Type B pancreatic cell (in vitro differentiated cells): ENCODE measurements around the gene ATOH7. TPM values are rescaled to one million over a fixed set of nuclear protein-coding genes. Genes with fewer than 3 reads are reported as not detected.
"Not testable (repeated sequence)": the region's sequence is repeated elsewhere in the genome, so short reads cannot be mapped to it uniquely, and the experiment has no call there.

Source experiments
- DNase-seq: peaks from one replicate; pipeline ENCODE4 v3.0.0; 2021; ENCODE audit warnings: mixed read lengths; ENCODE audit not compliant: unreplicated experiment; ENCODE audit errors: extremely low spot score
- H3K27ac Mint-ChIP-seq: 2 replicates; pipeline ENCODE4 v1.8.0; 2021; ENCODE audit warnings: mild to moderate bottlenecking, mixed read lengths
- H3K27me3 Mint-ChIP-seq: 2 replicates; pipeline ENCODE4 v1.8.0; 2021; ENCODE audit warnings: mixed read lengths
- H3K36me3 Mint-ChIP-seq: 2 replicates; pipeline ENCODE4 v1.8.0; 2021; ENCODE audit warnings: mixed read lengths
- H3K4me1 Mint-ChIP-seq: one replicate; pipeline ENCODE4 v1.8.0; 2021; ENCODE audit warnings: mixed read lengths; ENCODE audit not compliant: unreplicated experiment
- H3K4me3 Mint-ChIP-seq: 2 replicates; pipeline ENCODE4 v1.8.0; 2021; ENCODE audit warnings: mild to moderate bottlenecking, mixed read lengths
- H3K9me3 Mint-ChIP-seq: 2 replicates; pipeline ENCODE4 v1.8.0; 2021; ENCODE audit warnings: mixed read lengths
- total RNA-seq: library from RNA; stranded (reverse); gene quantifications from 2 replicates; pipeline ENCODE4 v1.2.1, GENCODE V29; 2021; ENCODE audit warnings: low replicate concordance
- TF ChIP-seq, protein P1 (sequence below): fragments of 200-600 bp; sonication (generic); conservative IDR thresholded peaks from 2 replicates; pipeline ENCODE4 v1.5.0; 2021; ENCODE audit warnings: antibody characterized with exemption, mild to moderate bottlenecking

Gene ATOH7
- total RNA-seq, 1 donor from 2014 or later, result 0.60 TPM

DNA sequence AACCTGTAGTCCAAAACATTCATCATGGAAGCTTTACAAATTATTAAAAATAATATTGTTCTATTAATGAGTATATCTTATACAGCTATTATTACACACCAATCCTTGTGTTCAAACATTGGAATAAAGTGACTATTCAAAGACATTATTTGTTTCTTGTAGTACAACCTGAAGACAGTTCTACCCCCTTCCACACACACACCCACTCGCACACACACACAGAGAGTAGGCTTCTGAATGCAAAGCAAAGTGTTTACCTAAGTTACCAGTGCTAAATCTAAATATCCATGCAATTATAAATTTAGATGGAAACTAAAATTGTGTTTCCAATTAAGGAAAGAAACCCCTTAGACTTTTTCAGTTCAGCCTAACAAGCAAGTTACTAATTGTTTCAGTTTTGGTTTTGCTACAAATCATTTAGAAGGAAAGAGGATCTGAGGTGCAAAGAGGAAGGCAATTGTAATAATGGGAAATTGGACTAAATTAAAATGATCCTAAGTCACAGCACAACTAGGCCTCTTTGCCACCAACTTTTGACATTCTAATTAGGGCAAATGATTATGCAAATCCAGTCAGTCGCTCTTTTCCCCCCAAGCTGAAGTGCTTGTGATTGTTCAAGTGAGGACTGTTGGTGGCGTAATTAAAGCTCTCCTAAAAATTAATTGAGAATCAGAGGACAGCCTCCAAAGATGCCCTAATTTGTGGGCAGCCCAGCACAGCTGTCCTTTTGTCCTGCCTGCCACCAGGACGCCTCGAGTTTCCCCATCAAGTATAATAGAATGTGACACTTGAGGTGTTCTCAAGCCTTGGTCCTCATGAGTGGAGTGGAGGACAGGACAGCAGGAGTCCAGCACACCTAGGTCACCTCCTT is 19.9 kb upstream of the ATOH7 start:
- no peak overlapping the region for H3K27ac Mint-ChIP-seq
- no peaks in the 10 kb centered on the region for H3K27me3 Mint-ChIP-seq
- no peak overlapping the region for H3K4me3 Mint-ChIP-seq

DNA sequence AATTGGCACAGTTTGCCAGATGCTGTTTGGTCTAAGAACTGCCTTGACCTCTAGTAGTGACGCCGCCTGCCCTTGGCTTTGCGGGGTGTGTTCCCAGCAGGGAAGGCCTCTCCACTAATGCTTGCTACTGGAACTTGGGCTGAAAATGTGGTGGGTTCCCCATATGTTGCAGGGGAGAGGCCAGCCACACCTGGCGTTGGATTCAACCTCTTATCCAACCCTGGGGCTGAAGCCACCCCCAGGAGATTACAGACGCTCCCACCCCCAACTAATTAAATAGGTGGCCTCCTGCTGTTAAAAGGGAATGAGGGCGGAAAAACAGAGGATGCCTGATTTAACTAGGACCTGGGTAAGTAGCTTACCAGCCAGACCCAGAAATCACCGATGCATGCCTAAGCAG is 19.2 kb upstream of the ATOH7 start:
- Mint-ChIP-seq H3K27me3 (no peaks in the 10 kb centered on the region), H3K27ac (no peak overlapping the region), H3K36me3 (no peaks in the 10 kb centered on the region), H3K4me3 (no peak overlapping the region), H3K4me1 (peaks cover 5% of the 10 kb centered on the region), H3K9me3 (no peaks in the 10 kb centered on the region)
- TF ChIP-seq, protein P1, sequence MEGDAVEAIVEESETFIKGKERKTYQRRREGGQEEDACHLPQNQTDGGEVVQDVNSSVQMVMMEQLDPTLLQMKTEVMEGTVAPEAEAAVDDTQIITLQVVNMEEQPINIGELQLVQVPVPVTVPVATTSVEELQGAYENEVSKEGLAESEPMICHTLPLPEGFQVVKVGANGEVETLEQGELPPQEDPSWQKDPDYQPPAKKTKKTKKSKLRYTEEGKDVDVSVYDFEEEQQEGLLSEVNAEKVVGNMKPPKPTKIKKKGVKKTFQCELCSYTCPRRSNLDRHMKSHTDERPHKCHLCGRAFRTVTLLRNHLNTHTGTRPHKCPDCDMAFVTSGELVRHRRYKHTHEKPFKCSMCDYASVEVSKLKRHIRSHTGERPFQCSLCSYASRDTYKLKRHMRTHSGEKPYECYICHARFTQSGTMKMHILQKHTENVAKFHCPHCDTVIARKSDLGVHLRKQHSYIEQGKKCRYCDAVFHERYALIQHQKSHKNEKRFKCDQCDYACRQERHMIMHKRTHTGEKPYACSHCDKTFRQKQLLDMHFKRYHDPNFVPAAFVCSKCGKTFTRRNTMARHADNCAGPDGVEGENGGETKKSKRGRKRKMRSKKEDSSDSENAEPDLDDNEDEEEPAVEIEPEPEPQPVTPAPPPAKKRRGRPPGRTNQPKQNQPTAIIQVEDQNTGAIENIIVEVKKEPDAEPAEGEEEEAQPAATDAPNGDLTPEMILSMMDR, result no peak
- DNase-seq, result no peak

More for the DNA sequence above, 19.9 kb upstream of the ATOH7 start:
- no peaks in the 10 kb centered on the region for H3K36me3 Mint-ChIP-seq
- TF ChIP-seq, protein P1, result no peak
- H3K9me3 Mint-ChIP-seq, result no peaks in the 10 kb centered on the region
- H3K4me1 Mint-ChIP-seq, result peaks cover 5% of the 10 kb centered on the region
- no peak for DNase-seq

DNA sequence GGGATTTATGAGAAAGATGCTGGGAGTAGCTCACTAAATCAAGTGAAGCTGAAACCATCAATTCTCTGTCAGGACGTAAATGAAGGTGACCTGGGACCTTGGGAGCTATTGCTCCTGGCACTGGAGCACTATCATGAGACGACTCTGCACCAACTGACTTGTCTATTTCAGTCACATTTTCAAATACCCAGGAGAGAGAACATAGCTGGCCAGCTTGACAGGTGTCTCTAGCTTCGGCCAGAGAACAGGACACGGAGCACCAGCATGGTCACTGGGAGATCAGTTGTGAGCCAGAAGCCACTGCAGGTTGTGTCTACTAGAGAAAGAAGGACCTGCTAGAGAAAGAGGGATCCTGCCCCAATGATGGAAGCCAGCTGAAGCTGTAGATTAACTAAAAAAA is 17.4 kb upstream of the ATOH7 start:
- TF ChIP-seq, protein P1, result no peak
- Mint-ChIP-seq H3K36me3 (no peaks in the 10 kb centered on the region), H3K27ac (no peak overlapping the region), H3K4me1 (peaks cover 5% of the 10 kb centered on the region), H3K27me3 (no peaks in the 10 kb centered on the region), H3K4me3 (no peak overlapping the region), H3K9me3 (no peaks in the 10 kb centered on the region)
- DNase-seq, result no peak

DNA sequence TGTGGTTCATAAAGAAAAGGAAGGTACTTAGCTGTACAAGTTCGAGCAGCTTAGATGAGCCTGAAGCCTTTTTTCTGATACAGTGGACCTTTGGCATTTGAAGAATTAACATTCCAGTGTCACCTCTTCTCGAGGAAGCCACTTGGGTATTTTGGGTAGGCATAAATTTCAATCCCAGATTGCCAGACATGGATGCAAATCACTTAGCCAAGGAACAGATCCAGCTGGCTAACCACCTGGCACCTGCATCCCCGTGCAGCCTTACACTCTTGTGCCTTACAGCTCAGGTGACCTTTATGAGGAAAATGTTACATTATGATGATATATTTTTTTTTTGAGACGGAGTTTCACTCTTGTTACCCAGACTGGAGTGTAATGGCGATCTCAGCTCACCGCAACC is 16.0 kb upstream of the ATOH7 start:
- H3K9me3 Mint-ChIP-seq, result no peaks in the 10 kb centered on the region
- peaks cover 5% of the 10 kb centered on the region for H3K4me1 Mint-ChIP-seq
- no peak for DNase-seq
- H3K27me3 Mint-ChIP-seq, result no peaks in the 10 kb centered on the region
- H3K4me3 Mint-ChIP-seq, result no peak overlapping the region
- H3K27ac Mint-ChIP-seq, result no peak overlapping the region
- TF ChIP-seq, protein P1, result no peak
- H3K36me3 Mint-ChIP-seq, result no peaks in the 10 kb centered on the region

DNA sequence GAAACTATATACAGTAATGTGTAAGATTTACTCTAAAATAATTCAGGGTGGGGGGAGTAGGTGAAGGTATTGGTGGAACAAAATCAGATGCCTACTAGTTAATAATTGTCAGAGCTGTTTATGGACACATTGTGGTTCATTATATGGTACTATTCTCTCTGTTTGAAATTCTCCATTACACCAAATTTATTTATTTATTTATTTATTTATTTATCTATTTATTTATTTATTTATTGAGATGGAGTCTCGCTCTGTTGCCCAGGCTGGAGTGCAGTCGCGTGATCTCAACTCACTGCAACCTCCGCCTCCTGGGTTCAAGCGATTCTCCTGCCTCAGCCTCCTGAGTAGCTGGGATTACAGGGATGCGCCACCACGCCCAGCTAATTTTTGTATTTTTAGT is 14.5 kb upstream of the ATOH7 start:
- not testable (repeated sequence) for H3K27me3 Mint-ChIP-seq, H3K4me1 Mint-ChIP-seq, H3K36me3 Mint-ChIP-seq, H3K4me3 Mint-ChIP-seq, H3K9me3 Mint-ChIP-seq, DNase-seq, H3K27ac Mint-ChIP-seq

DNA sequence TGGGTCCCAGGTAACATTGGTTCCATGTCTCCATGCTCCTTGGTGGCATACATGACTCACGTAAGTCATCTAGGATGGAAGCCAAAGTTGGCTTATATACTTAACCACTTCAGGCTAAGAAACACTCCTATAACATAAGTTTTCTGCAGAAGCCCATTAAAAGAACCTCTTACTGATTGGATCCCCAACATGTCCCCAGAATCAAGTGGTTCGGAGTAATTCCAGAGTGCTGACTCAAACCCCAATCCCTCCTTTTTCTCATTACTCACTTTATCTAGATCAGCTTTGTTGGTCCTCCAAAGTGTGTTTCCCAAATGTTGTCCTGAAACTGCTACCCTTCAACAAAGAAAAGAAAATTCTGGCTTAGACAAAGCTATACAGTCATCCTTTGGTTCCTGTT is 10.1 kb upstream of the ATOH7 start:
- H3K36me3 Mint-ChIP-seq, result no peaks in the 10 kb centered on the region
- no peak overlapping the region for H3K4me3 Mint-ChIP-seq
- no peaks in the 10 kb centered on the region for H3K4me1 Mint-ChIP-seq
- TF ChIP-seq, protein P1, result no peak
- no peak for DNase-seq
- no peaks in the 10 kb centered on the region for H3K9me3 Mint-ChIP-seq
- no peak overlapping the region for H3K27ac Mint-ChIP-seq
- H3K27me3 Mint-ChIP-seq, result no peaks in the 10 kb centered on the region
